ENCODE measurements around the gene SGCD.

SGCD gene

DNA sequence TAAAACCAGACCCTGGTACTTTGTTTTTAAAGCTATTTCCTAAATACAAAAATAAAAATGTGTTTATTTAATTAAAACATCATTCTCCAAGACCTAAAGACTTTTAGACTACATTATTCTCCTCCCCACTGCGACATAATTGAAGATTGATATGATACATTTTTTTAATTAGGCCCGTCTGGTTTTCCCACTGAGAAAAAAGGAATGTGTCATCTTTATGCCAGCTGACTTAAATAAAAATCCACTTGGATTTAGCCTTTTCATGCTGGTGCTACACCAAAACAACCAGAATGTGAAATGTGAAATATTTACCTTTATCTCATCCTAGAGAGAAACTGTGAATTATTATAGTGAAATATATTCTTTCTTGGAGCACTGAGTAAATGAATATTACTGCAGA, 367.6 kb downstream of the SGCD start:
- no peak for DNase-seq (ENCODE audit: low read depth)

DNA sequence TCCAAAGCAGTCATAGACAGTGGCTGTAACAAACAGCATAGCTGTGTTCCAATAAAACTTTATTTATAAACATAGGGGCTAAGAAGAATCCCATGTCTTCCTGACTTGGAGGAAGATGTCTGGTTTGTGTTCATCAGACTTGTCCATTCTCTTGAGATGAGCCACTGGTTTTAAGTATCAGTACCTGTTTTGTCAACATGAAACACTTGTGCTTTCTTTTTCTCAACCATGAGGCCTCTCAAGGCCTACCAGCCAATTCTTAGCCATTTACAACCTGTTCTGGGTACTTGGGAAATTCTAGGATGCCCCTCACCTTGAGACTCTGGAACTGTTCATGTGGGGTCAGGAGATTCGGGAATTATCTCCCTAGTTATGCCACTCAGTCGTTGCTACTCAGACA, 368.8 kb downstream of the SGCD start:
- DNase-seq (ENCODE audit: low read depth), result no peak

DNA sequence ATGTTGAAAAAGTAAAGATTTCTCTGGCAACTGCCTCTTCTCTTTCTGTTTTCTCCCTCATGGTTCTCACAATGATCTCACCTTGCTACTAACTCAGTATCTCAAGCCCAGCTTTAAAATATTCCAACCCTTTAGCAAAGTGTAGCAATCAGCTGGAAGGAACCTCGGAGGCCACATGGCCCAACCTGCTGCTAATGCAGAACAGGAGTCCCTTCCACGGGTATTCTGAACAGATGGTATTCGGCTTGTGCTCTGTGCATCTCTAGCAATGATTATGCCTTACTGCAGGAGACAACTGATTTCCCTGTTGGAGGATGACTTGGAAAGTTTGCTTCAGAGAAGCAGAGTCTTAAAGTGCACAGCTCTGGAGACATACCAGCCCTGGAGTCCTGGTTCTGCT, 371.4 kb downstream of the SGCD start:
- DNase-seq (ENCODE audit: low read depth), result no peak

DNA sequence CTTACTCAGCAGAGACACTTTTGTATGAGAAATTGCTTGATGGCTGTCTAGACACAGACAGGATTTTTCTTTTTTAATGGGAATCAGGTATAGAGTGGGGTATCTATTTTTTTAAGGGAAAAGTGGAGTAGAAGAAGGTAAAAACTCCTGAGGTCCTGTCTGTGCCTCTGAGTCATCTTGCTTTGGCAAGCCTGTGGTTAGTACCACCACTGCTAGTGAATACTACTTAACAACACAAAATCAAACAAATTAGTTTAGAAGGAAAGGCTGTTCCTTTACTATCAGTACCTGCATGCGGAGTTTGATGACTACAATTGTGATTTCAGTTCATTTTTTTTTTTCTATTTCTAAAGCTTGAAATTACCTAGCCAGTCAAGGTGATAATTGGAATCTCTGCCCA, 372.2 kb downstream of the SGCD start:
- DNase-seq (ENCODE audit: low read depth), result no peak

DNA sequence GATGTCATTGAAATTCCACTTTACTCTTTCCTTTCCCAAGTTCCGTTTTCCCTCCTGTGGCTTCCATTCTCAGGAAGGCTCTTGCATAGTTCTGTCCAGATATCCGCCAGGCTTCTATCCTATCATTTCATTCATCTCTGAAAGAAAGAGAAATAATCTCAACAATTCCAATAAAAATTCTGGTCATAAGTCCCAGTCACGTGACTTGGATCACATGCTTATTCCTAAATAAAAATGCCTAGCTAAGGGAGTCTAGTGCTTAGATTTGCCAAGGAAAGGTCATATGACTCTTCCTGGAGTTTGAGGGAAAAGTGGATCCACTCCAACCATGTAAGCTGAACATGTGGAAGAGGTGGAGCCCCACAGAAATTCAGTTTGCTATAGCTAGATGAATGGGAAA, 377.2 kb downstream of the SGCD start:
- DNase-seq (ENCODE audit: low read depth), result no peak

DNA sequence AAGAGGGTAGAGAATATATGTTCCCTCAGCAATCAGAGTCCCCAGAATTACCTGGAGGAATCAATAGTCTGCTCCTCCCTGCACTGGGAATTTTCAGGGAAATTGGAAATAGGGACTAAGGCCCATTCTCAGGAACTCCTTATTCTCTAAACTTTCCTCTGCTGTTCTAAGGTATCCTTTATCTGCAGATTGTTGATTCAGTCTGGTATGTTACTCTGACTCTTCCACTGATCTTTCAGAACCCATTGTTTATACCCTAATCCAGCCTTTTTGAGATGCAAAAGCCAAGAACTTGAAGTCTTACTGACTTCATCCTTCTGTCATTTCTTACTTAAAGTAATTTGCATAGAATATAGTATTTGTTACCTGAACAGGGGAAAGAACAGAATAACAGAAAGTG, 379.7 kb downstream of the SGCD start:
- DNase-seq (ENCODE audit: low read depth), result no peak

DNA sequence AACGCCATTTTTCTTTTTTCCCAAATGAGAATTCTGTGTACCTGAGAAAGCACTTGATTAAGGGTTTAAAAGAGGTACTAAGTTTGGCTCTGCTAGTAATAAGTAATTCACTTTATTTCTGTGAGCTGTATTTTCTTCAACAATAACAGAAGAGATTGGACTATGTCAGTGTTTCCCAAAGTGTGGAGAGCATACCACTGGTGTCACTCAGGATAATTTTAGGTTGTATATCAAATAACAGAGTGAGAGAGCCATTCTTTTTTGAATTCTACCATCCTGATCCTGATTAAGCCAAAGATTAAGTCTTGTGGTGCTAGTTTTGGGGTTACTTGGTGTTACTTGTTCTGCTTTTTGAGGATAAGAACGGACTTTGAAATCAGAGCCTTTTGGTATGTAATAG, 380.8 kb downstream of the SGCD start:
- no peak for DNase-seq (ENCODE audit: low read depth)

DNA sequence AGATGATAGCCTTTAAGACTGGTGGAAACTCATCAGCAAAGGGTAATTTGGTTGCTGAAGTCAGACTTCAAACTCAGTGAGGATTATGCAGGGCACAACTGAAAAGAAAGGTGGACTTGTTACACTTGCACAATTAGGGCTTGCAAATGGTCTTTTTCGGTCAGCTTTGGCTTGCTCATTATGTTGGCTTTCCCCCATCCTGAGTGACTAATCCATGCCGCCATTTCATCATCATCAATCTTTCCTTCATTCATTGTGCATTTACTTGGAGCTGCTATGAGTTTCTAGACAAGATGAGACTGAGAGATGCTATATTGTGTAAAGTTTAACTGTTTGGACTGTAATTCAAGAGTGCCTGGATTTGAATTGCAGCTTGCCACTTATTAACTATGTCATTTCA, 388.3 kb downstream of the SGCD start:
- peak; percentile 14 for DNase-seq (ENCODE audit: low read depth)

DNA sequence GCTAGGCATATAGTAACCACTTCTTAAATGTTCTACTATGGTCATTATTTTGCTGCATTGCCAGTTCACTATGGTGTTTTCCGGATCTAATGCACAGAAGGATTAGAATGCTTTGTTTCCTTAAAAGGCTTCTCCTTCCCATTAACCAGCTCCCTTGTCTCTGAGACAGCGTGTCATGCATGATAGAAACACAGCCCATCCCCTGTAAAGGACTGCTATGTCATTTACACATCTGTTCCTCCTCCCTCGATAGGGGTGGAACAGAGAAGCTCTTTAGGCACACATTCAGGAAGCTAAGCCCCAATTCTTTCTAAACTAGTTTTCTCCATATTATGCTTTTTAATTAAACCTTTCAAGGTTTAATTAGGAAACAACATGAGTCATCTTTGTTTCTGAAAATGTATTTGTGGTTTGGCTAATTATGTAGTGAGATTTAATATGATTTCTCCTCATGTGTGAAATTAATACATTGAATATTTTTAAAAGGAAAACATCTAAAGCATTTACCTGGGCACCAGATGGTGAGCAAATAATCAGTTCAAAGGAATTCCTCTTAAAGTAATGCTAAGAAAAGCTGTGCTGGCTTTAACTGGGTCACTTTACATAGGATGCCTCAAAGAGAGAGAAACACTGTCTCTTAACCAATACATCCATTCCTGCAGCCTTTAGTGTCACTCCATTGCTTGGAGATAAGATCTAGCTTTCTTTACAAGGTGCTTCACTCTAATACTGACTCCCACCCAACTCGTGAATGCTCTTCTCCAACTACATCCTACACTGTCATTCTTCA, 389.8 kb downstream of the SGCD start:
- DNase-seq (ENCODE audit: low read depth), result no peak

DNA sequence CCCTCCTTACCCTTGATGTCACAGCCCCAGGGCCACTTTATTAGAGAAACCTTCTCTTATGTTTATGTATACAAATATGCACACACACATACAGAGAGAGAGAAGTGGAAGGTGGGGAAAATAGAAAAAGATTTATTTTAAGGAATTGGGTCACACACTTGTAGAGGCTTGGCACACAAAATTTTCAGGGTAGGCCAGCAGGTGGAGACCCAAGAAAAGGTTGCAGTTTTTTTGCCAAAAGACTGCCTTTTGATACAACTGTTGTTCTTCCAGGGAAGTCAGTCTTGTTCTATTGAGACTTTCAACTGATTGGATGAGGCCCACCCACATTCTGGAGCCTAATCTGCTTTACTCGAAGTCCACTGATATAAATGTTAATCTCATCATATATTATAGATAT, 392.0 kb downstream of the SGCD start:
- DNase-seq (ENCODE audit: low read depth), result no peak

DNA sequence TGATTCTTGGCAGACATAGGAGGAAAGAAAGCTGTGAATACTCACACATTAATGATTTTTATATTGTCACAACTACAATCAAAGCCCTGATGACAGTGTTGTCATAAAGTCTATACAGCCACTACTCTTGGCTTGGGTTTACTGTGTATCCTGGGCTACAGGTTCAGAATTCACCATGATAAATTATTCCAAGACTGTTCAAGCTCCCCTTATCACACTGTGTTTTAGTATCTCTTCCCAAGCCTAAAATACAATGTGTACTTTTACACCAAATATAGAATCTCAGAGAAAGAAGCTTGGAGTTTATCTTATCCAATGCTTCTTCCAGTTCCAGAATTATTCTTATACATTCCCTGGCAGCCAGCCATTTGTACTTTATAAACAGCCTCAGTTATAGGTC, 395.4 kb downstream of the SGCD start:
- DNase-seq (ENCODE audit: low read depth), result no peak

DNA sequence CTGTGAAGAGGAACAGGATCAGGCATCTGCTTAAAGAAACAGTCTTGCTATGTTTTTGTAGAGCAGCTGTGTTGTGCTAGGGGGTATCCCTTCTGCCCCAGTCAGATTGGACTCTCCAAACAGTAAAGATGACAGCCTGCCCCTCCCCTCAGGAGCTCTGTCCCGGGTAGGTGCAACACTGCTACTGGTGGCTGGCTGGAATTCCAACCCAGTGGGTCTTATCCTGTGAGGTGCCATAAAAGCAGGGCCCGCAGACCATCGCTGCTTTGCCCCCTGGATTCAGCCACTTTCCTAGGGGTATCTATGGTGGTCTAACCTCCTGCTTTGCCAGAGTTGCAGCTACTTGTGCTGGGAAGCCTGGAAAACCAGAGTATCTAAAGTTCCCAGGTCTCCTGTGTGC, 408.5 kb downstream of the SGCD start:
- DNase-seq (ENCODE audit: low read depth), result no peak

DNA sequence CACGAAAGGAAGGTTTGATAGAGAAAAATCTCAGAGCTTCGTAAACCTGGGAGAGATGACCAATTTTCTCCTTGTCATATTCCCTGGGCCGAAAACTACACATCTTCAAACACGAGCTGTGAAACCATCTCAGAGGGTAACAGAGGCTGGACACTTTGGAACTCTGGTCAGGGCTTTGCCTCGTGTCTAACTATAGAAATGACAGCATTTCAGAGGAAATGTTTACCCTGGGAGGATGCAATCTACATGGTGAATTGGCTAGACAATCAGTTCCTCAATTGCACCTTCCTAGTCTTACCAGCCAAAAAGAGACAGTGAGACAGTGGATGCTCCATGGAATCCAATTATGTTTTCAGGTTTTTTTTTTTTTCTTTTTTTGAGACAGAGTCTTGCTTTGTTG, 414.6 kb downstream of the SGCD start:
- no peak for DNase-seq (ENCODE audit: low read depth)

DNA sequence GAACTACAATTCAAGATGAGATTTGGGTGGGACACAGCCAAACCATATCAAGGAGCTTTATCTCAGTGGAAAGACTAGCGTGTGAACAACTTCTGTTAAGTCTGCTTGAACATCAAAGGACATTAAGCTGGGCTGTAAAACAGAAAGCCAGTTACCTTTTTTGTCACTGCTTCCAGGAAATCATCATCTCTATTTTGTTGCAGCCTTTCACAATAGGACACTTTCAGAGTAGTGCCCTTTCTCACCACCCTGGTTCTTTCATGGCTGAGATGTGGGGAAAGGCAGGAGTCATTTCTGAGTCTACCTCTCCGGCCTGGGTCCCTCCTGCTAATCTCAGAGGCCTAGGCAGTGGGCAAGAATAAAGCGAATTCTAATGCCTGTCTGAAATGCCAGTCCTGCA, 426.9 kb downstream of the SGCD start:
- no peak for DNase-seq (ENCODE audit: low read depth)

DNA sequence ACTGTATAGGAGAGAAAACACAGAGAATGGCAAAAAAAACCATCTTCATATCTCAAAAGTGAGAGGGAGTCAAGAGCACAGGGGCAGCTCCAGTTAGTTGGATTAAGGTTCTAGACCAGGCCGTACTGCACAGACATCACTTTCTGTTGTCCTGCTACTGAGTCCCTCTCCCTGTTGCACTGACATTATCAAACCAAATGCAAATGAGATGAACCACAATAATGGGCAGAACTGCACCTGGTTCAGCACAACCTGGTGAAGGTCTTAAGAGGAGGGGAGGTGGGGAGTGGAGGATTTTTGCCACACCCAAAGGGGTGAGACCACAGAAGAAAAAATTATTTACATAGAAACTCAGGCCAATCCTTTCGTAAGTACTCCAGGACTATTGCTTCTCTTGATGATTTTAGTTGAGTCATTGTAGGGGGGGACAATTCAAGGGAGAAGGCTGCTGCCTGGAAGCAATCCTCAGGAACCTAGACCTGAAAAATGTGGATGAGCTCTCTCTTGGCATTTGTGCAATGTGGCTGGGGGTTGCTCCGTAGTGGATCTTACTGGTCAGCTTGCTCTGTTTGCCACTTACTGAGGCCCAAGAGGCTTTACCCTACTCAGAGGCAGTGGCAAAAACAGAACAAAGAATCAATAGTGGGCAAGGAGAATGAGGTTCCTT, 428.6 kb downstream of the SGCD start:
- DNase-seq (ENCODE audit: low read depth), result no peak

DNA sequence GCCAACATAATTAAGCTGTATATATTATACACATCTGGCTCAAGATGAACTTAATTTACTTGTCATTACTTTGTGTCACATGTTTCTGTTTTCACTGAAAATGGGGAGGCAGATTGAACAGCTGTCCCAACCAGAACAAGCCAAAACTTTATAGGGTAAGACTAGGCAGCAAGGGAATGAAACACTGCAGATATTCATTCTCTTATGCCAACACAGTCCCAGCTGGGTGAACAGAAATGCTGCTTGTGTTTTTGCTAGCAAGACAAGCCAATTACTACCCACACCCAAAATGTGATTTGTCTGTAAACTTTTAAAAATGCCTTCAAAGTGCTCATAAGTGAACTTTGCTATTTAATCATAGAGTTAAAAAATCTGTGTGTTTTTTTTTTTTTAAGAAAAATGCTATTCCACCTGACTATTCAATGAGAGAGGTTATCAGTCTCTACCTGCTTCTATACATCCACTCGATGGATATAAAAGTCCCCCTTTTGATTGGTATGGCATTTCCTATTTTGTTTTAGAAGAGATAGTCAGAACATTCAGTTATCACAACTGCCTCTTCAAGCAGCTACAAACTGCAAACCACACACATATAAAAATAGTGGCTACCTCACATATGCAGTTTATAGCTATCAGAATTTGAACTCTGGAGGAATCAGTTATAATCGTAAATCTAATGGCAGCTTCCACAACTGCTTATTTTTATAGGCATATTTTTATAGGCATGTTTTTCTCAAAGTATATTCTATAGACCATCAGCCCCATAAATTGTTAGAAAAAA, 431.2 kb downstream of the SGCD start:
- no peak for DNase-seq (ENCODE audit: low read depth)

DNA sequence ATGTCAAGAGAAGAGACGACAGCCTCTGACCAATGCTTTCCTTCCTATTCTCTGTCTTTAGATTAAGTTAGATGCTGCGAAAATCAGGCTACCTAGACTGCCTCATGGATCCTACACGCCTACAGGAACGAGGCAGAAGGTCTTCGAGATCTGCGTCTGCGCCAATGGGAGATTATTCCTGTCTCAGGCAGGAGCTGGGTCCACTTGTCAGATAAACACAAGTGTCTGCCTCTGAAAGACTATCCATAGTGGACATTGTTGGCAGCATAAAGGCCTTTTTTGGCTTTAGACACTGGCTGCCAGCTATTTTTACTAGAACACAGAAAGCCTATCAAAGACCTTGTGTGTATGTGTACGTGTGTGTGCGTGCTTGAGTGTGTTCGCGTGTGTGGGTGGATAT, 432.2 kb downstream of the SGCD start:
- no peak for DNase-seq (ENCODE audit: low read depth)

DNA sequence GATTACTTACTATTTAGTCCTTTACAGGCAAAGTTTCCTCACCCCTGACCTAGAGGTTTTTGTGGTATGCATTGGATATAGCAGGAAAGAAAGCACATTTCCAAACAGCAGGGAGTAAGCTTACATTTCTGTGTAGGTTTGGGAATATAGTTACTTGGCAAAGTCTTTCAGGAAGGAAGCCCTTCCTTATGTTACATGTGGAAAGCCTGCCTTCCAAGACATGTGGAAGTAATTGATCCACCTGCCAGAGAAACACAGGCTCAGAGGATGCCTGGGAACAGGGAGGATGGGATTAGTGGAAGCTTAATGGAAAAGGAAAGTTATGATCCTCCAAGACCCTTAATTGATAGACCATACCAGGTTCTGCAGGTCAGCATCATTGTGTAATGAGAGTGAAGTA, 435.8 kb downstream of the SGCD start:
- DNase-seq (ENCODE audit: low read depth), result no peak

DNA sequence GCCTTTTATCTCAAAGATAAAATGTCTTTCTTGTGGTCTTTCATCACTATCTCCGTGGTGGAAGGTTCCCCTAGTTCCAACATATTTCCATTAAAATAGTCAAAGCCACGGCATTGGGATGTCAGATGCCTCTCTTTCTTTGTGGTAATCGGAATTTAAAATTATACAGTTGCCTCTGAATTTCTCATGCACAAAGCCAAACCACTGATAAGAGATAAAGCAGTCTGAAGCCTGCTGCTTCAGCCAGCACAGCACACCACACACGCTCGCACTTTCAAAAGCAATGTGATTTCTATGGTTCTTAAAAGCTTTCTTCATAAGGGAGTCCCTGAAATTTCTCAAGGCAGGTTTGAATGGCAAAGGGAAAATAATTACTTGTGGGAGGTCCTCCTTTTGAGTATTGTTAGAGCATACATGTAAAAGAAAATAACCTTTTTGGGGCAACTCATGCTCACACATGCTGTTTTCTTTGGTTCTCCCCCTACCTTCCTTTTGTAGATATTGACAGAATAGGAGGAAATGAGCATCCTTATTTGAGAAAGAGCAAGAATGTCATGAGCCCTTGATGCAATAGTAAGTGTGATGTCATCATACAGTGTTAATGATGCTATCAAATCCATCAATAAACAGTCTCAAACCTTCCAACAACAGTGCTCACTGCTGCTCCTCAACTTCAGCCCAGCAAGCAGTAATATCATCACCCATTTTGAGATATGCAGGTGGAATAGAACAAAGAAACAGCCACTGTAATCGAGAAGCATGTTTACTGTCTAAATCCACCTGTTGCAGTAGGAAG, 437.4 kb downstream of the SGCD start:
- DNase-seq (ENCODE audit: low read depth), result no peak

DNA sequence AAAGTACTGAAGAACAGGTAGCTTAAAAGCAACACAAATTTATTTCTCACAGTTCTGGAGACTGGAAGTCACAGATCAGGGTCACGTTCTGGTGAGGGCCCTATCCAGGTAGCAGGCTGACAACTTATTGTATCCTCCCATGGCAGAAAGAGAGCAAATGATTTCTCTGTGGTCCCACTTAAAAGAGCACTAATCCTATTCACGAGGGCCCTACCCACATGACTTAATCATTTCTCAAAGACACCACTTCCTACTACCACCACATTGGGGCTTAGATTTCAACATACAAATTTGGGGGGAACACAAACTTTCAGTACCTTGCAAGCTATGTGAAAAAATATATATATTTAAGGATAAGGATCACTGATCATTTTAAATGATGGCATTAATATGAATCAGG, 447.3 kb downstream of the SGCD start:
- no peak for DNase-seq (ENCODE audit: low read depth)

DNA sequence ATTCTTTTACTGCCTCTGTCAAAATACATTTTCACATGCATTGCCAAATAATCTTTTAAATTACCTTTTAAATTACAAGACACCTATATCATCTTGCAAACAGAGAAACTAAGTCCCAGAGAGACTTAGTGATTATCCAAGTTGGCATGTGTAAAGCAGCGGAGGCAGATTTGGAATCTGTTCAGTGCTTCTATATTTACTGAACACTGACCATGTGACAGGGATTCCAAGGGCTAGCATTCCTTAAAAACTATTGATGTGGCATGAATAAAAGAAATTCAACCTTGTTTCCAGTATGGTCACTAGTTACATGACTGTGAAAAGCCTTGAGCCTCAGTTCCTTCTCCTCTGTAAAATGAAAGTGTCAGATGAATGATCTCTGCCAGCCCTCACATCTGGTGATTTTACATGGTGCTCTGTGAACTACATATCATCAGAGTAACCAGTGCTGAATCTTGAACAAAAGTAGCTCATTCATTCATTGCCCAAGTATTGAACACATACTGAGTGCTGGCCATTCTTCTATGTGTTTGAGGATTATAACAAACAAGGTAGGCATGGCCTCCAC, 451.3 kb downstream of the SGCD start:
- DNase-seq (ENCODE audit: low read depth), result no peak

DNA sequence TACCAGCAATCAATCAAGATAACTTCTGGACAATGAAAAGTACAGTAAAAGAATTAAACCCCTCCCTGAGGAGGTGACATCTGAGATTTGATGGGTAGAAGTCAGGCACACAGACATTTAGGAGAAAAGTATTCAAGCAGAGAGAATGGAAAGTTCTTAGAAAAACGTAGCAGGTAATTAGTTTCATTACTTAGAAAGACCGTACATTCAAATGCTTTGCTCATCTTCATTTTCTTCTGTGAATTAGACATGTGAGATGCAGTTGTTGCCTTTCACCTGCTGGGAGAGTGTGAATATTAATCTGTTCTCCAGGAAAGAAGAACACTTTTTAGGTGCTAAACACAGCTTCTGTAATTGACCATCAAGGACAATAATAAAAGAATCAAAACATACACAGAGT, 451.8 kb downstream of the SGCD start:
- DNase-seq (ENCODE audit: low read depth), result no peak
